ENCODE measurements around the gene PCDHAC1. TPM values are rescaled to one million over a fixed set of nuclear protein-coding genes. Genes with fewer than 3 reads are reported as not detected.
"Not testable (repeated sequence)": the region's sequence is repeated elsewhere in the genome, so short reads cannot be mapped to it uniquely, and the experiment has no call there.

Gene PCDHAC1, protein sequence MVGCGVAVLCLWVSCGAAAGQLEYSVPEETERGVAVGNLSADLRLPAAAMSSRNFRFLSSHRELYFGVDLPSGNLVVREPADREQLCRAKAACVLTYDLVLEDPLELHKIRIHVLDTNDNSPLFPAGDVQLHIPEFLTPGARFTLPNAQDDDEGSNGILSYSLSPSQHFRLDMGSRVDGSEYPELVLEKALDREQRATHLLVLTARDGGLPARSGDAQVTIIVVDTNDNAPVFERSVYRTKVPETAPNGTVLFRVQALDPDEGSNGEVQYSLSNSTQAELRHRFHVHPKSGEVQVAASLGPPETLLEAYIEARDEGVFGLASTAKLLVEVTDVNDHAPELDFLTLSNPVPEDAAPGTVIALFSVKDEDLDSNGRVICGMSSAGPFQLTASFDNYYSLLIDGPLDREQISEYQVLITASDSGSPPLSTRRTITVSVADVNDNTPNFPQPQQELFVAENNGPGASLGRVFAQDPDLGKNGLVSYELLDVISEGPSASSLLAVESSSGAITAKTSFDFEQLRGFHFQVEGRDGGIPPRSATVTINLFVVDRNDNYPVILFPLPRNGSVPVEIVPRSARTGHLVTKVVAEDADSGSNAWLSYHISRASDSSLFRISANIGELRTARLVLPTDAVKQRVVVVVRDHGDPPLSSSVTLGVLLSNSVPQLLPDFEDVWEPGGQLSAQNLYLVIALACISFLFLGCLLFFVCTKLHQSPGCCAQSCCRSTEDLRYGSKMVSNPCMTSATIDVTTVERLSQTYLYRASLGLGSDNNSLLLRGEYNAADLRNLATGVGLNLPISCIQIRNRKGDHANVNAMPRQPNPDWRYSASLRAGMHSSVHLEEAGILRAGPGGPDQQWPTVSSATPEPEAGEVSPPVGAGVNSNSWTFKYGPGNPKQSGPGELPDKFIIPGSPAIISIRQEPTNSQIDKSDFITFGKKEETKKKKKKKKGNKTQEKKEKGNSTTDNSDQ
- total RNA-seq (2.9 TPM), polyA plus RNA-seq (ENCODE audit: insufficient read depth, low read depth, low replicate concordance) (0.43 TPM)
- long read RNA-seq, donor 1 = 0 reads
- long read RNA-seq, donor 2, full-length matches to known transcripts = 1 of 1 reads
- long read RNA-seq, donor 2, partial matches to known transcripts = 0 of 1 reads
- long read RNA-seq, donor 2, other reads (novel, unspliced or antisense) = 0 of 1 reads
- long read RNA-seq, donor 3 = 0 reads
- long read RNA-seq, donor 4 = 0 reads
- long read RNA-seq, donor 5, full-length matches to known transcripts = 1 of 1 reads
- long read RNA-seq, donor 5, partial matches to known transcripts = 0 of 1 reads
- long read RNA-seq, donor 5, other reads (novel, unspliced or antisense) = 0 of 1 reads
- long read RNA-seq, donor 6 = 0 reads
- long read RNA-seq, donor 7, full-length matches to known transcripts = 1 of 1 reads
- long read RNA-seq, donor 7, partial matches to known transcripts = 0 of 1 reads
- long read RNA-seq, donor 7, other reads (novel, unspliced or antisense) = 0 of 1 reads
- long read RNA-seq, donor 8 = 0 reads
- long read RNA-seq, donor 9 = 0 reads
- long read RNA-seq, donor 10, full-length matches to known transcripts = 1 of 1 reads
- long read RNA-seq, donor 10, partial matches to known transcripts = 0 of 1 reads
- long read RNA-seq, donor 10, other reads (novel, unspliced or antisense) = 0 of 1 reads

DNA sequence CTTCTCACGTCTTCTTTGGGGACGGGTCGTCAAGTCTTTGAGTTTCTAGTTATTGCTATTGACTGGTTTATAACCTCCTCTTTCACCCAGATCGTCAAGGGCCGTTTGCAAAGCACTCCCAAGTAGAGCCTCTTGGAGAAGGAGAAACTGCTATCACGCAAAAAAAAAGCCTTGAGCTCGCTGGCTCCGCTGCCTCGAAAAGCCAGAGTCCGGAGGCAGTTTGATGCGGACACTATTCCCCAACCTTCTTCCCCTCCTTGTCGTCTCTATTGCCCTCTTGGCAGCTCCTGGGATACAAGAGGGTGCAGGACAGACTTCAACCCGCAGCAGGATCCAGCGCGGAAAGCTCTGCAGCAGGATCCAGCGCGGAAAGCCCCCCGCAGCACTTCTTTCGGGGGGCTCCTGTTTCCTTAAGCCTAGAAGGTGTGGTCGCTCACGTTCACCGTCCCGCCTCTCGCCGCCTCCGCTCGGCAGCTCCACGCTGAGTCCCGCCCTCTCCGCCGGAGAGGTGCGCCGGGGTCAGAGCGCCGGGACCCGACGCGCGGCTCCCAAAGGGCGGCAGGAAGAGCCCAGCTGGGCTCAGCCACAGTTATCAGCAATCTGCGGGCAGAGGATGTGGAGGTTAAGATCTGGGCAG lies at the start of gene PCDHAC1:
PCDHAC1 (plus strand) TSS at position 494 of the 637 bp plus-strand sequence. CDS start 594 bp downstream, outside the sequence.
- no peak for FAIRE-seq
- DNase-seq = peak in 3 of 5 donors; percentile 1 to 77 (median 28)
- peak within 1 kb of the TSS in 1 of 3 donors; percentile 55 for H3K9ac ChIP-seq (ENCODE audit: low read length in 3 of 3)
- peak within 1 kb of the TSS; percentile 16 to 80 (median 53) for H3K4me3 ChIP-seq (ENCODE audit: low read length in 3 of 3)
- no peaks in the 10 kb centered on the region for H3K36me3 ChIP-seq (ENCODE audit: control insufficient read depth in 2 of 3, insufficient read depth in 3 of 3, low read length in 3 of 3)
- H3K27me3 ChIP-seq (ENCODE audit: control insufficient read depth, insufficient read depth, low read length) = peaks cover 22% of the 10 kb centered on the region
- H3K27ac ChIP-seq (ENCODE audit: low read depth in 2 of 2, low read length in 2 of 2) = no peak within 1 kb of the TSS
- H3K9me3 ChIP-seq (ENCODE audit: control insufficient read depth in 2 of 3, insufficient read depth in 1 of 3, low read length in 3 of 3) = no peaks in the 10 kb centered on the region
- TF ChIP-seq, protein P1, sequence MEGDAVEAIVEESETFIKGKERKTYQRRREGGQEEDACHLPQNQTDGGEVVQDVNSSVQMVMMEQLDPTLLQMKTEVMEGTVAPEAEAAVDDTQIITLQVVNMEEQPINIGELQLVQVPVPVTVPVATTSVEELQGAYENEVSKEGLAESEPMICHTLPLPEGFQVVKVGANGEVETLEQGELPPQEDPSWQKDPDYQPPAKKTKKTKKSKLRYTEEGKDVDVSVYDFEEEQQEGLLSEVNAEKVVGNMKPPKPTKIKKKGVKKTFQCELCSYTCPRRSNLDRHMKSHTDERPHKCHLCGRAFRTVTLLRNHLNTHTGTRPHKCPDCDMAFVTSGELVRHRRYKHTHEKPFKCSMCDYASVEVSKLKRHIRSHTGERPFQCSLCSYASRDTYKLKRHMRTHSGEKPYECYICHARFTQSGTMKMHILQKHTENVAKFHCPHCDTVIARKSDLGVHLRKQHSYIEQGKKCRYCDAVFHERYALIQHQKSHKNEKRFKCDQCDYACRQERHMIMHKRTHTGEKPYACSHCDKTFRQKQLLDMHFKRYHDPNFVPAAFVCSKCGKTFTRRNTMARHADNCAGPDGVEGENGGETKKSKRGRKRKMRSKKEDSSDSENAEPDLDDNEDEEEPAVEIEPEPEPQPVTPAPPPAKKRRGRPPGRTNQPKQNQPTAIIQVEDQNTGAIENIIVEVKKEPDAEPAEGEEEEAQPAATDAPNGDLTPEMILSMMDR (IDR thresholded peaks at IDR 0.05; ENCODE audit: borderline replicate concordance, extremely low read depth, insufficient read depth) = no peak
- peaks cover 0 to 8% (median 5%) of the 10 kb centered on the region in 3 donors for H3K4me1 ChIP-seq (ENCODE audit: control insufficient read depth in 2 of 3, insufficient read depth in 2 of 3, low read depth in 1 of 3, low read length in 3 of 3)
- intact Hi-C loops (cut with DNase I) = no loop called here

DNA sequence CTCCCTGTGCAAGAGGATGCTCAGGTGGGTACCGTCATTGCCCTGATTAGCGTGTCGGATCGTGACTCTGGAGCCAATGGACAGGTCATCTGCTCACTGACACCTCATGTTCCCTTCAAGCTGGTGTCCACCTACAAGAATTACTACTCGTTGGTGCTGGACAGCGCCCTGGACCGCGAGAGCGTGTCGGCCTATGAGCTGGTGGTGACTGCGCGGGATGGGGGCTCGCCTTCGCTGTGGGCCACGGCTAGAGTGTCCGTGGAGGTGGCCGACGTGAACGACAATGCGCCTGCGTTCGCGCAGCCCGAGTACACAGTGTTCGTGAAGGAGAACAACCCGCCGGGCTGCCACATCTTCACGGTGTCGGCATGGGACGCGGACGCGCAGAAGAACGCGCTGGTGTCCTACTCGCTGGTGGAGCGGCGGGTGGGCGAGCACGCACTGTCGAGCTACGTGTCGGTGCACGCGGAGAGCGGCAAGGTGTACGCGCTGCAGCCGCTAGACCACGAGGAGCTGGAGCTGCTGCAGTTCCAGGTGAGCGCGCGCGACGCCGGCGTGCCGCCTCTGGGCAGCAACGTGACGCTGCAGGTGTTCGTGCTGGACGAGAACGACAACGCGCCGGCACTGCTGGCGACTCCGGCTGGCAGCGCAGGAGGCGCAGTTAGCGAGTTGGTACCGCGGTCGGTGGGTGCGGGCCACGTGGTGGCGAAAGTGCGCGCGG lies 49.4 kb upstream of the PCDHAC1 start:
- H3K4me3 ChIP-seq (ENCODE audit: low read length in 3 of 3); H3K36me3 ChIP-seq (ENCODE audit: control insufficient read depth in 2 of 3, insufficient read depth in 3 of 3, low read length in 3 of 3); intact Hi-C loops (cut with DNase I); H3K4me1 ChIP-seq (ENCODE audit: control insufficient read depth in 2 of 3, insufficient read depth in 2 of 3, low read depth in 1 of 3, low read length in 3 of 3); H3K9ac ChIP-seq (ENCODE audit: low read length in 3 of 3); H3K27ac ChIP-seq (ENCODE audit: low read depth in 2 of 2, low read length in 2 of 2); H3K27me3 ChIP-seq (ENCODE audit: control insufficient read depth, insufficient read depth, low read length); H3K9me3 ChIP-seq (ENCODE audit: control insufficient read depth in 2 of 3, insufficient read depth in 1 of 3, low read length in 3 of 3); FAIRE-seq: not testable (repeated sequence)
- DNase-seq = peak in 1 of 5 donors; percentile 57

DNA sequence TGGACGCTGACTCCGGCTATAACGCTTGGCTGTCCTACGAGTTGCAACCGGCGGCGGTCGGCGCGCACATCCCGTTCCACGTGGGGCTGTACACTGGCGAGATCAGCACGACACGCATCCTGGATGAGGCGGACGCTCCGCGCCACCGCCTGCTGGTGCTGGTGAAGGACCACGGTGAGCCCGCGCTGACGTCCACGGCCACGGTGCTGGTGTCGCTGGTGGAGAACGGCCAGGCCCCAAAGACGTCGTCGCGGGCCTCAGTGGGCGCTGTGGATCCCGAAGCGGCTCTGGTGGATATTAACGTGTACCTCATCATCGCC lies 48.9 kb upstream of the PCDHAC1 start:
- FAIRE-seq = no peak
- H3K27me3 ChIP-seq (ENCODE audit: control insufficient read depth, insufficient read depth, low read length) = no peaks in the 10 kb centered on the region
- H3K36me3 ChIP-seq (ENCODE audit: control insufficient read depth in 2 of 3, insufficient read depth in 3 of 3, low read length in 3 of 3) = no peaks in the 10 kb centered on the region
- H3K4me1 ChIP-seq (ENCODE audit: control insufficient read depth in 2 of 3, insufficient read depth in 2 of 3, low read depth in 1 of 3, low read length in 3 of 3) = no peaks in the 10 kb centered on the region
- intact Hi-C loops (cut with DNase I) = no loop called here
- H3K27ac ChIP-seq (ENCODE audit: low read depth in 2 of 2, low read length in 2 of 2) = no peak overlapping the region
- TF ChIP-seq, protein P1 (IDR thresholded peaks at IDR 0.05; ENCODE audit: borderline replicate concordance, extremely low read depth, insufficient read depth) = no peak
- H3K9me3 ChIP-seq (ENCODE audit: control insufficient read depth in 2 of 3, insufficient read depth in 1 of 3, low read length in 3 of 3) = peaks cover 0 to 7% (median 5%) of the 10 kb centered on the region in 3 donors
- H3K9ac ChIP-seq (ENCODE audit: low read length in 3 of 3) = no peak overlapping the region
- peak in 1 of 5 donors; percentile 59 for DNase-seq
- no peak overlapping the region for H3K4me3 ChIP-seq (ENCODE audit: low read length in 3 of 3)

All from kidney (tissue), 22 donors.